Duodenal mucosa (tissue), 2 donors: ENCODE data around the gene MTA3.

Experiments used
- H3K27ac ChIP-seq: one replicate; pipeline ENCODE4 v1.7.0; 2013; ENCODE audit warnings: low read depth, low read length
- H3K27me3 ChIP-seq, 2 donors: one replicate each; pipeline ENCODE4 v1.7.0; 2013; ENCODE audit warnings: low read length in 2 of 2, control low read depth in 1 of 2; ENCODE audit not compliant: insufficient read depth in 2 of 2, control insufficient read depth in 1 of 2
- H3K36me3 ChIP-seq, 2 donors: one replicate each; pipeline ENCODE4 v1.7.0; 2013; ENCODE audit warnings: low read length in 2 of 2, control low read depth in 1 of 2; ENCODE audit not compliant: insufficient read depth in 2 of 2, control insufficient read depth in 1 of 2
- H3K4me1 ChIP-seq, 2 donors: one replicate each; pipeline ENCODE4 v1.7.0; 2013; ENCODE audit warnings: low read length in 2 of 2, control low read depth in 1 of 2; ENCODE audit not compliant: insufficient read depth in 2 of 2, control insufficient read depth in 1 of 2
- H3K4me3 ChIP-seq, 2 donors: one replicate each; pipeline ENCODE4 v1.7.0; 2013; ENCODE audit warnings: low read length in 2 of 2, low read depth in 1 of 2
- H3K9ac ChIP-seq, 2 donors: one replicate each; pipeline ENCODE4 v1.7.0; 2013; ENCODE audit warnings: low read length in 2 of 2, low read depth in 1 of 2
- H3K9me3 ChIP-seq, 2 donors: one replicate each; pipeline ENCODE4 v1.7.0; 2013; ENCODE audit warnings: low read length in 2 of 2, control low read depth in 1 of 2; ENCODE audit not compliant: control insufficient read depth in 1 of 2

The MTA3 gene

DNA sequence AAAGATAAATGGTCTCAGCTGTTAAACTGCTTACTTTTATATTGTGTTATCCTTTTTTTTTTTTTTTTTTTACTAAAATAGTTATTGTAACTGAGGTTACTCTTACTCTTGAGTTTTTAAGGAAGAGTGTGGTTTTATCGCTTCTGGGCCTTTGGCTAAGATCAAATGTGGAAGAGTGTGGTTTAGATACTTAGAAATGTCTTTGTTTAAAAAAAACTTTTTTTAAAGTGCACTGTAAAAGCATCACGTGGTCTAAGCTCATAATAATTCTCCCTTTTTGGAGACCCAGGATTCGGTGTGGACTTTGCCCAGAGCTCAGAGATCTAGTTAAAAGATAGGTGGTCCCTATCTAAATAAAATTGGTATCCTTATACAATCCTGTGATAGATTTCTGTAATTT lies 207.4 kb downstream of the MTA3 start:
- peaks cover 0 to 5% of the 10 kb centered on the region in 2 donors for H3K36me3 ChIP-seq
- no peak overlapping the region for H3K27ac ChIP-seq
- no peak overlapping the region for H3K4me3 ChIP-seq
- H3K9me3 ChIP-seq = peaks cover 0 to 6% of the 10 kb centered on the region in 2 donors
- H3K27me3 ChIP-seq = no peaks in the 10 kb centered on the region
- no peaks in the 10 kb centered on the region for H3K4me1 ChIP-seq
- H3K9ac ChIP-seq = no peak overlapping the region

DNA sequence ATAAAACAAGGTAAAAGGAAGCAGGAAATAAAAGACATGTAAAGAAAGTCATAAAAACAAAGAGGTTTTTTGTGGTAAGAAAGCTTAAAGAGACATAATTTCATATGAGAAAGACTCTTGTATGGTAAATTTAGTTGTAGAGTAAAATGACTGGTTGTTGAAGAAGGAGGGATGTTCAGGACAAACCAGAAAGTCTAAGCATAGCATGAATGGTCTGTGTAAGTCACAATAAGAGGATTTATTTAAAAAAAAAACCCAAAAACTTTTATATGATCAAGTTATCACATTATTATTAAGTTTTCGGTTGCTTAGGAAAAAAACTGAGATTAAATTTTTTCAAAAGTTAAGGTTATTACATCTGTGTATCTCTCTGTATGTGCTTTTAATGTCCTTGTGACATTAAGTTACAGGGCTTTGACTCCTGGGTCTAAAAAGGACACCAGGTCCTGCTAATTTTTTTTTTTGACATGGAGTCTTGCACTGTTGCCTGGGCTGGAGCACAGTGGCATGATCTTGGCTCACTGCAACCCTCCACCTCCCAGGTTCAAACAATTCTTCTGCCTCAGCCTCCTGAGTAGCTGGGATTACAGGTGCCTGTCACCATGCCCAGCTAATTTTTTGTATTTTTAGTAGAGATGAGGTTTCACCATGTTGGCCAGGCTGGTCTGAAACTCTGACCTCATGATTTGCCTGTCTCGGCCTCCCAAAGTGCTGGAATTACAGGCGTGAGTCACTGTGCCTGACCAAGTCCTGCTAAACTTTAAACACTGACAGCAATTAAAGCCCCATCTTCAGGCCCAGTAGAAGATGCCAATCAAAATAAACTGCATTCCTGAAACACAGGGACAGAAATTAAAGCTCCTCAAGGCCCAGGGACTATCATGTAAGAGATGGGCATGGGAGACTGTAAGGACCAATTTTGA lies 209.7 kb downstream of the MTA3 start:
- H3K27ac ChIP-seq = no peak overlapping the region
- H3K4me1 ChIP-seq = no peaks in the 10 kb centered on the region
- no peaks in the 10 kb centered on the region for H3K27me3 ChIP-seq
- H3K4me3 ChIP-seq = no peak overlapping the region
- H3K9ac ChIP-seq = no peak overlapping the region
- peaks cover 0 to 6% of the 10 kb centered on the region in 2 donors for H3K9me3 ChIP-seq
- H3K36me3 ChIP-seq = peaks cover 0 to 12% of the 10 kb centered on the region in 2 donors

DNA sequence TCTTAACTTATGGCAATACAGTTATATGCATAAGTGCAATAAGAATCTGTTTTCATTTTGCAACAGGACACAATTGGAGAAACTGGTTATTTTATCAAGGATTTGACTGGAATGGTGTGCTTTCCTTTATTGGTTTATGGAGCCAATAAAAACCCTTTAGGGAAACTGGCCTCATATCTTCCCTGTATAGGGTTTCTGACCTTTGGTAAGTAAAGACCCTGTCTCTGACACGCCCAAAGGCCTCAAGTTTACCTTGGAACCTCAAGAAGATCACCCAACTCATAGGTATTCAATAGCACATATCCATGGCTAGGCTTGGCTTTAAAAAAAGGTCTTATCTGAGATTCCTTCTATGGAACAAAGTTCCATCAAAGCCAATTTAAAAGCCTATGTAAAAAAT lies 212.7 kb downstream of the MTA3 start:
- Histone ChIP-seq H3K4me3 (no peak overlapping the region), H3K36me3 (peaks cover 0 to 12% of the 10 kb centered on the region in 2 donors), H3K9ac (no peak overlapping the region), H3K9me3 (peaks cover 0 to 6% of the 10 kb centered on the region in 2 donors), H3K27me3 (no peaks in the 10 kb centered on the region), H3K4me1 (peaks cover 9% of the 10 kb centered on the region in 2 donors), H3K27ac (no peak overlapping the region)

DNA sequence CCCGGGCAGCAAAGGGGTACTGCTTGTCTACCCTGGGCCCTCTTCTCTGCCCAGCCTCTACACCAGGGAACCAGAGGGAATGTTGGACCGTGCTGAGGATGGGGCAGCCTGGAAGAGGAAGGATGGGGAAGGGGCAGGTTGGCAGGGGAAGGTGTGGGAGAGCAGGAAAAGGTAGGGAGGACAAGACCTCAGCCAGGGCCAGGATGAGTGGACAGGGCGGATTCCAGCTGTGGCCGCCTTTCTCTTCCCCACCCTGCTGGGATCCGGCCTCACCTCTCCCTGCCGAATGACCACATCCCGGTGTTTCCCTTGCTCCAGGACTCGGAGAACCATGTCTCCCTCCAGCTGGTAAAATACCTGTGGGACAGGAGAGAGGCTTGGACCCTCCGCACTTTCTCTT lies 215.1 kb downstream of the MTA3 start:
- no peak overlapping the region for H3K9ac ChIP-seq
- H3K36me3 ChIP-seq = peaks cover 0 to 7% of the 10 kb centered on the region in 2 donors
- peaks cover 22 to 29% of the 10 kb centered on the region in 2 donors for H3K4me1 ChIP-seq
- H3K9me3 ChIP-seq = peaks cover 0 to 2% of the 10 kb centered on the region in 2 donors
- H3K4me3 ChIP-seq = no peak overlapping the region
- H3K27me3 ChIP-seq = no peaks in the 10 kb centered on the region
- no peak overlapping the region for H3K27ac ChIP-seq

- Histone ChIP-seq H3K4me3 (no peak overlapping the region), H3K27me3 (no peaks in the 10 kb centered on the region), H3K9me3 (no peaks in the 10 kb centered on the region), H3K36me3 (peaks cover 0 to 6% of the 10 kb centered on the region in 2 donors), H3K4me1 (peaks cover 22 to 31% of the 10 kb centered on the region in 2 donors), H3K9ac (no peak overlapping the region), H3K27ac (no peak overlapping the region)
Measured at GRCh38 chr2:42784204-42784880, 215.9 kb downstream of the MTA3 start.

- Histone ChIP-seq H3K4me3 (no peak overlapping the region), H3K27me3 (no peaks in the 10 kb centered on the region), H3K9me3 (no peaks in the 10 kb centered on the region), H3K9ac (no peak overlapping the region), H3K27ac (no peak overlapping the region), H3K4me1 (peaks cover 32 to 41% of the 10 kb centered on the region in 2 donors), H3K36me3 (peaks cover 0 to 6% of the 10 kb centered on the region in 2 donors)
Measured at GRCh38 chr2:42786561-42787345, 218.3 kb downstream of the MTA3 start.

- no peak overlapping the region for H3K9ac ChIP-seq
- no peak overlapping the region for H3K27ac ChIP-seq
- no peaks in the 10 kb centered on the region for H3K9me3 ChIP-seq
- no peak overlapping the region for H3K4me3 ChIP-seq
- peaks cover 34 to 44% of the 10 kb centered on the region in 2 donors for H3K4me1 ChIP-seq
- H3K27me3 ChIP-seq = no peaks in the 10 kb centered on the region
- H3K36me3 ChIP-seq = peaks cover 0 to 6% of the 10 kb centered on the region in 2 donors
Measured at GRCh38 chr2:42787424-42787787, 219.0 kb downstream of the MTA3 start.

- no peak overlapping the region for H3K9ac ChIP-seq
Measured at GRCh38 chr2:42787788-42788477, 219.5 kb downstream of the MTA3 start.

DNA sequence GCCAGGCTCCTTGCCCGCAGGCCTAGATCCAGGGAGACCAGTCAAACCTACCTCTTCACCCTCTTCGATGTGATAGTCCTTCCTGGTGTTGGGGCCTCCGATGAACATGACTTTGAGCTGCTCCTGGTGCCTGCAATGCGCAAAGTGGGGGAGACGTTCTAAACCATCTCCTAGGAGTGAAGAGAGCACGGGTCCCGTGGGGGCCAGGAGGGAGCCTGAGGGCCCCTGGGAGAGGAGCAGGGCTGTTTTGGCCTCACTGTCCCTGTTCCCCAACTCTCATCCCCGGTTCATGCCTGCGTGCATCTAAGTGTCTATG lies 220.0 kb downstream of the MTA3 start:
- H3K9ac ChIP-seq = no peak overlapping the region
- no peak overlapping the region for H3K27ac ChIP-seq
- no peaks in the 10 kb centered on the region for H3K9me3 ChIP-seq
- no peaks in the 10 kb centered on the region for H3K27me3 ChIP-seq
- no peaks in the 10 kb centered on the region for H3K36me3 ChIP-seq
- peaks cover 34 to 44% of the 10 kb centered on the region in 2 donors for H3K4me1 ChIP-seq
- H3K4me3 ChIP-seq = no peak overlapping the region

More at GRCh38 chr2:42787788-42788477, 219.5 kb downstream of the MTA3 start:
- Histone ChIP-seq H3K4me1 (peaks cover 34 to 44% of the 10 kb centered on the region in 2 donors), H3K36me3 (peaks cover 0 to 1% of the 10 kb centered on the region in 2 donors), H3K9me3 (no peaks in the 10 kb centered on the region), H3K4me3 (no peak overlapping the region), H3K27me3 (no peaks in the 10 kb centered on the region), H3K27ac (no peak overlapping the region)
